NCI-H2196 treated with DMSO at 0.1 percent for 48 hours (cell line): ENCODE results near the gene AGPAT2.
"Not testable (repeated sequence)": the region's sequence is repeated elsewhere in the genome, so short reads cannot be mapped to it uniquely, and the experiment has no call there.

Source experiments
- DNase-seq: peaks from one replicate; lab custom pipeline; 2025; ENCODE audit not compliant: unreplicated experiment; lab: John Stamatoyannopoulos, UW

AGPAT2 gene

GRCh38 chr9:136650021-136650420 is 37.2 kb downstream of the AGPAT2 start:
- no peak for DNase-seq

- DNase-seq = no peak
Observed at GRCh38 chr9:136648751-136649150, 38.5 kb downstream of the AGPAT2 start.

- DNase-seq = no peak
Observed at GRCh38 chr9:136646827-136647711, 40.2 kb downstream of the AGPAT2 start.

- DNase-seq = no peak
Observed at GRCh38 chr9:136645903-136646754, 41.1 kb downstream of the AGPAT2 start.

GRCh38 chr9:136645352-136645902 is 41.8 kb downstream of the AGPAT2 start:
- no peak for DNase-seq

- DNase-seq = no peak
Observed at GRCh38 chr9:136644593-136645351, 42.5 kb downstream of the AGPAT2 start.

DNA sequence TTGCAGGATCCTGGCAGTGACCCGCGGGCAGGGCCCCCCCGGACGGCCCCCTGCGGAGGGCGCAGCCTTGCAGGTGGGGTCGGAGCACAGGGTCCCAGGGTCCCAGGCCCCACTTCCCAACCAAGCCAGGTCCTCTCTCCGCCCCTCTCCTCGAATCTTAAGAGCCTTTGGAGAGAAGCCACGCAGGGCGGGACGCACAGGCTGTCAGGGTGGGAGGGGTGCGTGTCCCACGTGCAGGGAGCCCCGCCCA is 43.0 kb downstream of the AGPAT2 start:
- DNase-seq = peak; percentile 75

DNA sequence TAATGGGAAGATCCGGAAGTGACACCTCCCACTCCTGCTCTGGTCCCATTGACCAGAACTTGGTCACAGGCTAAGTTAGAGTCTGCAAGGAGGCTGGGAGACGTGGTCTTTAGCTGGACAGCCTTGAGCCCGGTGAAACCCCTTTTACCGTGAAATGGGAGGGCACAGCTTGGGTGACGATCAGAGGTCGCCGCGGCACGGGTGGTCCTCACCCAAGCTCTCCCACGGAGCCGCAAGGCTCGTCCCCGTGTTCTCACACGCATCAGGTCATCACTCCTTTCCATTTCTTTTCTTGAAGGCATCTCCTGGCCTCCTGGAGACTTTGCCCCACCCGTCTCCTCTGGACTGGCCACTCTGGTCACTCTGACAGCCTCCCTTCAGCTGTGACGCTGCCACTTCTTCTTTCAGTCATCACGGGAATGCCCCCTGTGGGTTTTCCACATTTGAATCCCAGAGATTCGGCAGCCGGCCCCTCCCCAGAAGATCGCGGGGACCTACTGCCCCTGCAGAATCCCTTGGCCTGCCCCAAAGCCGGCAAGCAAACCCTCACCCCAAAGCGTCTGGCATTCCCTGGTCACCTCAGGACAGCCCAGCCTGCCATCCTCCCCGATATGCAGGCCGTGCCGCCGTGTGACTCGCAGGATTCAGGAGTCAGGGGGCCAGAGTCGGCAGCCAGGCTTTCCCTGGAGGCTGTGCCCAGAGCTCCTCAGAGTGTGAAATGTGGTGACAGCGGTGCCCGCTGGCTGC is 43.5 kb downstream of the AGPAT2 start:
- DNase-seq = no peak

- DNase-seq = no peak
Observed at GRCh38 chr9:136642439-136642921, 44.8 kb downstream of the AGPAT2 start.

DNA sequence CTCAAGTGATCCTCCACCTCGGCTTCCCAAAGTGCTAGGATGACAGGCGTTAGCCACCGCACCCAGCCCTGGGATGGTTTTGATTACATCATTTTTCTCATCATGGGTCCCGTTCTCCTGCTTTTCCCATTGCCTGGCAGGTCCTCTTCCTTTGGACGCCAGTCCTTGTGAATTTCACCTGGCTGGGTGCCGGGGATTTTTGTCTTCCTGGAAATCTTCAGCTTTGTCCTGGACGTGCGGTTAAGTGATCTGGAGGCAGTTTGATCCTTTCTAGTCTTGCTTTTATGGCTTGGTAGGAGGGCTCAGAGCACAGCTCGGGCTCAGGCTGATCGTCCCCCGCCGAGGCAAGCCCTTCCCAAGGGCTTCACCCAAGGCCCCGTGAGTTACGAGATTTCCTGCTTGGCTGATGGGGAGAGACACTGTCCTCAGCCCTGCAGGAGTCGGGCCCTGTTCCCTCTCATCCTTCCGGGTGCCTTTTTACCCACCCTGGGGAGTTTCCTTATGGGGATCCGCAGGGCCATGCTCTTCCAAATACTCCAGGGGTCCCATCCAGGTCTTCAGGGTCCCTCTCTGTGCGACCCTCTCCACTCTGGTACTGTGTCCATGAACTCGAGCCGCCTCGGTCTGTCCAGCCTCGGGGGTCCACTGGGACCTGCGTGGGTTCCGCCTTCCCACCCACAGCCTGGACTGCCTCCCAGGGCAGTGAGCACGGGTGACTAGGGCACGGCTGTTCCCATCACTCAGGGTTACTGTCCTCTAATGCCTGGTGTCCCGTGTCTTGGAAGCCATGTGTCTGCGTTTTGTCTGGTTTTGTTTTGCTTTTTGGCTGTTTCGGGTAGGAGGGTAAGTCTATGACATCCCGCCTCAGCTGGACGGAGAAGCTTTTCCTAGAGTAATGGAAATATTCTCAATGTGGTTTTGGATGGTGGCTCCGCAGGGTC is 46.8 kb downstream of the AGPAT2 start:
- DNase-seq = no peak

DNA sequence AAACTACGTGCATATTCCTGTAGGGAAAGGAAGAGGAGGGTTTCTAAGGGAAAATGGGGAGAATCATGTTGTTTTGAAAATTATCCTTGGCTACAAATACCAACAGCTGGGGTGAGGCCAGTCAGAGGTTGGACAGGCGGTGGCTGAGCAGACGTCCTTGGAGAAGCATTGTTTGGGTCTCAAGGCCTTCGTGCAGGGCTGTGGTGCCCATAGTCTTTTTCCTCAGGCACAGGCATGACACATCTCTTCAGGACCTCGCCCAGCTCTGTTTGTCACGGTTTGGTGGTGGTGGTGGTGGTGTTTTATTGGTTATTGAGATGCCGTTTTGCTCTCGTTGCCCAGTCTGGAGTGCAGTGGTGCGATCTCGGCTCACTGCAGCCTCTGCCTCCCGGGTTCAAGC is 52.4 kb downstream of the AGPAT2 start:
- DNase-seq = no peak

DNA sequence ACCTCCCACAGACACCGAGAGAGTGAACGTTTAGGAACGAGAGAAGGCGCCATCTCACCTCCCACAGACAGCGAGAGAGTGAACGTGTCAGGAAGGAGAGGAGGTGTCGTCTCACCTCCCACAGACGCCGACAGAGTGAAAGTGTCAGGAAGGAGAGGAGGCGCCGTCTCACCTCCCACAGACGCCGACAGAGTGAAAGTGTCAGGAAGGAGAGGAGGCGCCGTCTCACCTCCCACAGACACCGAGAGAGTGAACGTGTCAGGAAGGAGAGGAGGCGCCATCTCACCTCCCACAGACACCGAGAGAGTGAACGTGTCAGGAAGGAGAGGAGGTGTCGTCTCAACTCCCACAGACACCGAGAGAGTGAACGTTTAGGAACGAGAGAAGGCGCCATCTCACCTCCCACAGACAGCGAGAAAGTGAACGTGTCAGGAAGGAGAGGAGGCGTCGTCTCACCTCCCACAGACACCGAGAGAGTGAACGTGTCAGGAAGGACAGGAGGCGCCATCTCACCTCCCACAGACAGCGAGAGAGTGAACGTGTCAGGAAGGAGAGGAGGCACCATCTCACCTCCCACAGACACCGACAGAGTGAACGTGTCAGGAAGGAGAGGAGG is 54.7 kb downstream of the AGPAT2 start:
- DNase-seq = not testable (repeated sequence)

GRCh38 chr9:136632072-136632471 is 55.2 kb downstream of the AGPAT2 start:
- DNase-seq = not testable (repeated sequence)

DNA sequence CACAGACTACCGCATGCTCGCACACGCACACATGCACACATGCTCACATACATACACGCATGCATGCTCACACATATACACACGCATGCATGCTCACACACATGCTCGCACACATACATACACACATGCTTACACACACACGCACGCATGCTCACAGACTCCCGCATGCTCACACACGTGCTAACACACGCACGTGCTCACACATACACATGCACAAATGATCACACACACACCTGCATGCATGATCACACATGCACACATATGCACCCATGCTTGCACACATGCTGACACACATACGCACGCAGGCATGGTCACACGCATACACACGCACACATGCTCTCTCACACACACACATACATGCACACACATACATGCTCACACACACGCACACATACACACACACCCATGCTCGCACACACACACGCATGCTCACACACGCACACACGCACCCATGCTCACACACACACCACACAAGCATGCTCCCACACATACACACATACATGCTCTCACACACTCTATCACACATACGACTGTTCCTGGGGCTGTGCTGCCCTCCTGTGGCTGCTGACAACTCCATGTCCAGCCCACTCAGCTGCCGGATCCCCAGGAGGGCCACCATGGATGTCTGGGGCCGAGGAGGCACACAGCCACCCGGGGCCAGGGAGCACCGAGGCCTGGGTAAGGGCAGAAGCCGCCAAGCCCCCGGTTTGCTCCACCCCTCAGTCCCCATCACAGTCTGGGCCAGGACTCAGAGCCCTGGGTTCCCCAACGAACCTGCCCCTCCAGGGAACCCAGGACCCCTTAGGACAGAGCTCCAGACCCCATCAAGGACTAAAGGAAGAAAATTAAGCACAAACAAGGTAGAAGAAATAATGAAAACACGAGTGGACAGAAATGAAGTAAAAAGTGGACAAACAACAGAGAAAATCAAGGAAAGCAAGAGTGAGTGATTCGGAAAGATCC is 55.9 kb downstream of the AGPAT2 start:
- peak; percentile 39 for DNase-seq

DNA sequence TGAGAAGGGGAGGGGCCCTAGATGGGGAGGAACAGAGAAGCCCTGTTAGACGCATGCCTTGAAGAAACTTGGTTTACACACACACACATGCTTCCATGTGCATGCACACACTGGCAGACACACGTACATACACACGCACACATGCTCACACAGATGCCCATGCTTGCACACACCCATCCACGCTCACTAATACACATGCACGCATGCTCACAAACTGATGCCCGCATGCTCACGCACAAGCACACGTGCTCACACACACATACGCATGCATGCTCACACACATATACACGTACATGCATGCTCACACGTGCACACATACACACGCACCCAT is 56.6 kb downstream of the AGPAT2 start:
- DNase-seq = no peak

- DNase-seq = peak; percentile 21
Observed at GRCh38 chr9:136629879-136630661, 57.2 kb downstream of the AGPAT2 start.
